Fibroblast of the aortic adventitia (primary cell): ENCODE measurements around the gene H6PD. TPM values are rescaled to one million over a fixed set of nuclear protein-coding genes. Genes with fewer than 3 reads are reported as not detected.
"Not testable (repeated sequence)": the region's sequence is repeated elsewhere in the genome, so short reads cannot be mapped to it uniquely, and the experiment has no call there.

Source experiments
- DNase-seq: peaks from one replicate; pipeline ENCODE4 v3.0.0-alpha.2; 2010; ENCODE audit warnings: low read depth
- H3K4me3 ChIP-seq: 2 replicates; pipeline ENCODE4 v1.5.1; 2011; ENCODE audit warnings: low read depth, mild to moderate bottlenecking, control low read depth, low read length, moderate library complexity
- CTCF ChIP-seq: IDR thresholded peaks from 2 replicates; pipeline ENCODE4 v1.5.1; 2011; ENCODE audit warnings: mild to moderate bottlenecking, low read length, control low read depth, inconsistent platforms; ENCODE audit not compliant: insufficient read depth
- total RNA-seq: library from RNA; depleted of rRNA; stranded (reverse); fragments of >200 nt; gene quantifications from 2 replicates; pipeline ENCODE4 v1.2.3, GENCODE V29; 2012; ENCODE audit warnings: low replicate concordance

H6PD gene
- total RNA-seq, 1 donor: 36.9 TPM

- peak; percentile 25 for TF ChIP-seq CTCF
- DNase-seq: peak; percentile 79
- H3K4me3 ChIP-seq: peak overlapping the region; percentile 68
Measured at GRCh38 chr1:9294910-9295636, 60.5 kb downstream of the H6PD start.

DNA sequence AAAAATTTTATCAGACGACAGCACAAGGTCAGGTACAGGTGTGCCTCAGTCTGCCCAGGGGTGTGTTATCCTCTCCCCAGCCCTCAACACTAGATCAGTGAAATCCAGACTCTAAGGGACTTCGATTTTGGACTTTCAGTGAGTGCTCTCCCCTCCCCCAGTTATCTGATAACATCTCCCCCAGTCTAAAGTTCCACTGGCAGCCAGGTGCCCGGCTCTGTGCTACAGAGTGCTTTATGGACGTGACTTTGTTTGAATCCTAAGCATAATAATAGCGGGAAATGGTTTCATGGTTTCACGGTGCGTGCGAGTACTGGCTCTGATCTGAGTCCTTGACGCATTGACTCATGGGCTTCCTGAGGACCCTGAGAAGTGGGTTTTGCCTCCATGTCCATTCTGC, 61.3 kb downstream of the H6PD start:
- TF ChIP-seq CTCF: no peak
- DNase-seq: no peak
- H3K4me3 ChIP-seq: peak overlapping the region; percentile 68

DNA sequence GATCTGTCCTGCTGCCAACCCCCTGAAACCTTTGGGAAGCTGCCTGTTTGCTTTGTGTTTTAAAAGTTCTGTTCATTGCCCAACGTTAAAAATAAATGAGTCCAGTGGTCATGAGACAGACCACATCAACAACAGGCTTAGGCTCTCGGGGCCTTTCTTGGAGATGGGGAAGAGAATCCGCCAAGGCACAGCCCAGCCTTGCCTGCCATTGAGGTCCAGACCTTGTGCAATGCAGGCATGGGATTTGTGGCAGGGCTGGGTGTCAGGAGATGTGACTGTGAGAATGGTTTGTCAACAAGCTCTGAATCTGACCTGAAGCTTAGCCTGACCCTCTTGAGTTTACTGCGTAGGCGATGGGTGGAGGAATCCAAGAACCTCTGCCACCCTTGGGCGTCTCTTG, 62.3 kb downstream of the H6PD start:
- no peak for DNase-seq
- peak overlapping the region; percentile 17 for H3K4me3 ChIP-seq
- TF ChIP-seq CTCF: no peak

DNA sequence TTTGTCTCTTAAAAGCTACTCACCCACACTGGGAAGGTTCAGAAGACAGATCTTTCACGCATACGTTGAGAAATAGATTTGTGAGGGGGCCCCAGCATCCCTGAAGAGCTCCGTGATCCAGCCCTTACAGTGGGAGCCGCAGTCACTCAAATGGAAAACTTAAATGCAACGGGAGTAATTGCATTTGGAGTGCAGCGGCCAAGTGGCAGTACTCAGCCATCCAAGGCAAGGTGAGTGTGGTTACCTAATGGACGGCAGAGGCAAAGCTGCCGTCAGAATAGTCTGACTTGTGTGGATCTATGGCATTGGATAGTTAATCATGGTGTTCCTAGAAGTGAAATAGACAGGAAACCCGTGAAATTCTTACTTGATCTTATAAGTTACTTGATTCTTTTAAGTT, 63.3 kb downstream of the H6PD start:
- H3K4me3 ChIP-seq: no peak overlapping the region
- DNase-seq: no peak
- TF ChIP-seq CTCF: no peak

DNA sequence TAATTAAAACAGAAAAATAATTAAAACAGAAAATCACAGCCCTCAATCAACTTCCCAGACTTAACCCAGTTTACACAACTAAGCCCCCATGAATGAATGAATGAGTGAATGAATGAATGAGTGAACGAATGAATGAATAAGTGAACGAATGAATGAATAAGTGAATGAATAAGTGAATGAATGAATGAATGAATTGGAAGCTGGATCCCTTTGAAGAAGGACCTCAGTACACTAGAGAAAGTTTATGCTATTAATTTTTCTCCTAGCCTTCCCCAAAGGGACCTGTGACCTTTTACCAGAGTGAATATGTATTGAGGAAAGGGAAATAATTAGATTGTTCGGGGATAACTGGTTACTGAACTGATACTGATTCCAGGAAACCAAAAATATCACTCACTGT, 63.7 kb downstream of the H6PD start:
- no peak for DNase-seq
- no peak for TF ChIP-seq CTCF
- H3K4me3 ChIP-seq: no peak overlapping the region

DNA sequence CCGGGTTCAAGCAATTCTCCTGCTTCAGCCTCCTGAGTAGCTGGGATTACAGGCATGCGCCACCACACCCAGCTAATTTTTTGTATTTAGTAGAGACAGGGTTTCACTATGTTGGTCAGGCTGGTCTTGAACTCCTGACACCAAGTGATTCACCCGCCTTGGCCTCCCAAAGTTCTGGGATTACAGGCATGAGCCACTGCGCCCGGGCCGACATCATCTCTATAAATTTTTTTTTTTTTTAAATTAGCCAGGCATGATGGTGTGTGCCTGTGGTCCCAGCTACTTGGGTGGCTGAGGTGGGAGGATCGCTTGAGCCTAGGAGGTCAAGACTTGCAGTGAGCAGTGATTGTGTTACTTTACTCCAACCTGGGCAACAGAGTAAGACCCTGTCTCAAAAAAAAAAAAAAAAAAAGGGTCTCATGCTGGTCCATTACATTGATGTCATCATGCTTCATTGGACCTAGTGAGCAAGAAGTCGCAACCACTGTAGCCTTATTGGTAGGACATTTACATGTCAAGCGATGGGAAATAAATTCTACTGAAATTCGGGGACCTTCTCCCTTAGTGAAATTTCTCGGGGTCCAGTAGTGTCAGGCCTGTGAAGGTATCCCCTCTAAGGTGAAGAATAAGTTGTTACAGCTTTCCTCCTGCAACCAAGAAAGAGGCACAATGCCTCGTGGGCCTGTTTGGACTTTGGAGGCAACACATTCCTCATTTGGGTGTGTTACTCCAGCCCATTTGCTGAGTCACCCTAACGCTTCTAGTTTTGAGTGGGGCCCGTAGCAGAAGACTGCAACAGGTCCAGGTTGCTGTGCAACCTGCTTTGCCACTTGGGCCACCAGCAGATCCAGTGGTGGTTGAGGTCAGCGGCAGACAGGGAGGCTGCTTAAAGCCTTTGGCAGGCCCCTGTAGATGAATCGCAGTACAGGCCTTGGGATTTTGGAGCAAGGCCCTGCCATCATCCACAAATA, 65.3 kb downstream of the H6PD start:
- not testable (repeated sequence) for H3K4me3 ChIP-seq
- DNase-seq: peak; percentile 81

DNA sequence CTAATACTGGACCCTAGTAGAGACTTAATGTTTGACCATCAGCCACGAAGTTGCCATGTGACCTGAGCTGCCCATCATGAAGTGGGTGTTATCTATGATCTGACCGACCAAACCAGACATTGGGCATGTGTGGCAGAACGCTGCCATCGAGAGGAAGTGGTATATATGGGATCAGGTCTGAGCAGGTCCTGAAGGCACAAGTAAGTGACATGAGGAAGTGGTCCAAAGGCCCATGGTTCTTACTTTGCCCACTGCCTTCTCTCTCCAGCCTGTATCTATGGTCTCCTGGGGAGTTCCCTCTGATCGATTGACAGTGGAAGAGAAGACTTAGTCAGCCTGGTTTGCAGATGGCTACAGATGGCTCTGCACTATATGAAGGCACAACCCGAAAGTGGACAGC, 66.0 kb downstream of the H6PD start:
- H3K4me3 ChIP-seq: no peak overlapping the region
- TF ChIP-seq CTCF: no peak
- DNase-seq: no peak
